Astrocyte of the spinal cord (primary cell): Measurements from ENCODE around the gene ARHGEF4.

Experiments used
- DNase-seq: peaks from one replicate; pipeline ENCODE4 v3.0.0; 2011; ENCODE audit warnings: low read depth, low spot score
- H3K4me3 ChIP-seq: 2 replicates; pipeline ENCODE4 v1.5.1; 2011; ENCODE audit warnings: low read depth, mild to moderate bottlenecking, low read length, moderate library complexity
- CTCF ChIP-seq: IDR thresholded peaks from 2 replicates; pipeline ENCODE4 v1.5.1; 2012; ENCODE audit warnings: low read depth, mild to moderate bottlenecking, low read length, inconsistent platforms
- in situ Hi-C: cut with HindIII; loops from 2 replicates; pipeline ENCODE4 v1.10.0; 2017; ENCODE audit warnings: low sequenced_read_pairs

ARHGEF4 gene

GRCh38 chr2:130844161-130844560, 7.4 kb downstream of the ARHGEF4 start:
- H3K4me3 ChIP-seq, result no peak overlapping the region
- in situ Hi-C loops, result no loop called here
- no peak for DNase-seq
- no peak for TF ChIP-seq CTCF

DNA sequence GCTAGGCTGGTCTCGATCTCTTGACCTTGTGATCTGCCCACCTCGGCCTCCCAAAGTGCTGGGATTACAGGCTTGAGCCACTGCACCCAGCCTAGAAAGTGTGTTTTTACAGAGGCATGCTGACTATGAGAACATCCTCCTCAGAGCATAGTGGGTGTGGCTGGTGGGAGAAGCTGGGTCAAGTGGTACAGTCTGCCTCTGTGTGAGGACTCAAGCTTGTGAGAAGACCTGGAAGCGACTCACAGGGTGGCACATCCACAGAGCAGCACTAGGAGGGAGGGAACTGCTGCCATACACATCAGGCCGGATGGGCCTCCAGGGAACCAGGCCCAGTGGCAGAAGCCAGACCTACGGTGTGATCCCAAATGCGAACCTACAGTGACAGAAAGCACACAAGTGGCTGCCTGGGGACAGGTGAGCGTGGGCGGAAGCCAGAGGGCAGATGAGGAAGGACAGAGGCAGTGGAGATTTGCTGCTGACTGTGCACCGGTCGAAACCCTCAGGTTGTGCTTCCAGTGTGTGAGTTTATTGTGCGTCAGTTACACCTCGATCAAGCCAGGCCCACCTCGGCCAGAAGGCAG, 8.9 kb downstream of the ARHGEF4 start:
- TF ChIP-seq CTCF, result no peak
- in situ Hi-C loops, result no loop called here
- no peak for DNase-seq
- no peak overlapping the region for H3K4me3 ChIP-seq

DNA sequence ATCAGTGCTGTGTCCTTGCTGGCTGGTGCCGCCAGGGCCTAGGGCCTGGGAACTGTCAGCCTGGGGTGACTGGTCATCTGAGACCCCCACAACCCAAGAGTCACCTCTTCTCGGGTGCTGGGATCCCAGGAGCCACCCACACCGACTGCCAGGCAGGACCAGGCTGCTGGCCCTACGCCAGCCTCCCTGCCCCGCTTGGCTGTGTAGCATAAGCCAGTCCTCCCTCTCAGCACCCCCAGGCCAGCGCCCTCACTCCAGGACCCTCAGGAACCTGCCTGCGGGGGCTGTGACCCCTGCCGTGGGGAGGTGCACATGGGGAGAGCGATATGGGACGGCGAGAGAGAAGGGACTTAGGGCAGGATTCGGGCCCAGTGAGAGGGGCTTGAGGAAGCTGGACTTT, 9.5 kb downstream of the ARHGEF4 start:
- DNase-seq, result no peak

GRCh38 chr2:130846686-130847375, 10.1 kb downstream of the ARHGEF4 start:
- H3K4me3 ChIP-seq, result no peak overlapping the region
- DNase-seq, result peak; percentile 77
- no peak for TF ChIP-seq CTCF
- in situ Hi-C loops, result no loop called here

More for the DNA sequence above, 9.5 kb downstream of the ARHGEF4 start:
- TF ChIP-seq CTCF, result no peak
- in situ Hi-C loops, result no loop called here
- no peak overlapping the region for H3K4me3 ChIP-seq

DNA sequence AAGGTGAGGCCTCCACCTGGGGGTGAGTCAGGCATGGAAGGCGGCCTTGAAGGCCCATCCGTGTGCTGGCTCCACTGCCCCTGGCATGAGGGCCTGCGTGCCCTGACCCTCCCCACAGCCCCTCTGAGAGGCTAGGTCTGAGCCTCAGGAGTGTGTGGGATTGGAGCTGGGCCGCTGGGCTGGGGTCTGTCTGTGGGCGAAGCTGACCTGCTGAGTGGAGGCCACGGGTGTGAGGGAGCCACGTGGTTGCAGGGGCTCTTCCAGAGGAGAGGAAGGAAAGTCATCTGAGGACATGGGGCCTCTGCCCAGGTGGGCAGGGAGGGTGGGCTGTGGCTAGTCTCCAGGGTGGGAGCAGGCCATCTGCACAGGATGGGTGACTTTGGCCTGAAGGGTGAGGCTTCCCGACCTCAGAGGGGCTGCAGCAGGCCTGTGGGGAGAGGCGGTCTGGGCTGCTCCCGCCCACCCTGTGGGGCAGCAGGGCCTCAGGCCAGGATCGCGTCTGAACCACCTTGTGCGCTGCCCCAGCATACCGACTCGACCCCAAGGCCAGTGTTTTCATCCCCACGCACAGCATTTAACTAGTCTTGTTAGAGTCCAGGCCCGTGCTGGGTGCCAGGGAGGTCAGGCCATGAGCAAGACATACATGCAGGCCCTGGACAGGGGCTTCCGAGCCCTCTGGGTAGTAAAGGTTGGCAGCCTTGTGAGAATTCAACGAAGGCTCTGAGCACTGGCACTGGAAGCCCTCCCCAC, 11.2 kb downstream of the ARHGEF4 start:
- in situ Hi-C loops, result no loop called here
- no peak overlapping the region for H3K4me3 ChIP-seq
- no peak for TF ChIP-seq CTCF

GRCh38 chr2:130848526-130849210, 12.0 kb downstream of the ARHGEF4 start:
- no peak for DNase-seq
- in situ Hi-C loops, result no loop called here
- TF ChIP-seq CTCF, result no peak
- H3K4me3 ChIP-seq, result no peak overlapping the region

More for the DNA sequence above, 11.2 kb downstream of the ARHGEF4 start:
- no peak for DNase-seq
